Vagina (tissue), 2 donors: ENCODE results near the gene IQSEC1.

Experiments
- POLR2A ChIP-seq, 2 donors: fragments of 450-650 bp; IDR thresholded peaks; one replicate each; pipeline ENCODE4 v1.6.1; 2017; ENCODE audit warnings: antibody characterized with exemption in 2 of 2, mild to moderate bottlenecking in 2 of 2, moderate library complexity in 2 of 2
- POLR2AphosphoS5 ChIP-seq, 2 donors: sonication (generic); formaldehyde crosslinking; IDR thresholded peaks; one replicate each; pipeline ENCODE4 v1.9.0; 2017; ENCODE audit warnings: antibody characterized with exemption in 2 of 2, mild to moderate bottlenecking in 2 of 2, low read depth in 1 of 2; ENCODE audit not compliant: insufficient read depth in 1 of 2
- TF ChIP-seq, protein P1 (sequence below), 3 experiments: fragments of 450-650 bp in 2 of 3; fragments of 200-600 bp in 1 of 3; sonication (generic) in 1 of 3; IDR thresholded peaks; one replicate each; pipeline ENCODE4 v1.5.1; 2017 to 2019; ENCODE audit warnings: antibody characterized with exemption in 3 of 3, mild to moderate bottlenecking in 2 of 3, moderate library complexity in 2 of 3

DNA sequence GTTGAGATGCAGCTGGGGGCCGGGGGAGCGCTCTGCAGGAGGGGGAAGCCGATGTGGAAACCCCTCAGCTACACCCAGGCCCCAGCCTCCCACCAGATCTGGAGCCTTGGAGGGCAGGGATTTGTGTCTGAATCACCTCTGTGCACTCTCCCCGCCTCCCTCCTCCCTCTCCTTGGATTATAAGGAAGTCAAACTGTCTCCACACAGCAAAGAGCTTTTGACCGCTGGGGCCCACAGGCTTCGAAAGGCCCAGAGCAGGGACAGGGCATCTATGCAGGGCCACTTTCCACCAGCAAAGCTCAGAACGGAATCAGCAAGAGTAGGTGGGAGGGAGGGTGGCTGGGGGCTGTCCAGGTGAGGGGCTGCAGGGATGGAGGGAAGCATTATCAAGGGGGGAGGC lies 68.9 kb downstream of the IQSEC1 start:
- TF ChIP-seq POLR2A (IDR thresholded peaks at IDR 0.05), result no peak
- TF ChIP-seq, protein P1, sequence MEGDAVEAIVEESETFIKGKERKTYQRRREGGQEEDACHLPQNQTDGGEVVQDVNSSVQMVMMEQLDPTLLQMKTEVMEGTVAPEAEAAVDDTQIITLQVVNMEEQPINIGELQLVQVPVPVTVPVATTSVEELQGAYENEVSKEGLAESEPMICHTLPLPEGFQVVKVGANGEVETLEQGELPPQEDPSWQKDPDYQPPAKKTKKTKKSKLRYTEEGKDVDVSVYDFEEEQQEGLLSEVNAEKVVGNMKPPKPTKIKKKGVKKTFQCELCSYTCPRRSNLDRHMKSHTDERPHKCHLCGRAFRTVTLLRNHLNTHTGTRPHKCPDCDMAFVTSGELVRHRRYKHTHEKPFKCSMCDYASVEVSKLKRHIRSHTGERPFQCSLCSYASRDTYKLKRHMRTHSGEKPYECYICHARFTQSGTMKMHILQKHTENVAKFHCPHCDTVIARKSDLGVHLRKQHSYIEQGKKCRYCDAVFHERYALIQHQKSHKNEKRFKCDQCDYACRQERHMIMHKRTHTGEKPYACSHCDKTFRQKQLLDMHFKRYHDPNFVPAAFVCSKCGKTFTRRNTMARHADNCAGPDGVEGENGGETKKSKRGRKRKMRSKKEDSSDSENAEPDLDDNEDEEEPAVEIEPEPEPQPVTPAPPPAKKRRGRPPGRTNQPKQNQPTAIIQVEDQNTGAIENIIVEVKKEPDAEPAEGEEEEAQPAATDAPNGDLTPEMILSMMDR (IDR thresholded peaks at IDR 0.05), result no peak
- no peak for TF ChIP-seq POLR2AphosphoS5 (IDR thresholded peaks at IDR 0.05; ENCODE audit: insufficient read depth in 1 of 2, low read depth in 1 of 2)
